Dedifferentiated amniotic fluid mesenchymal stem cell (primary cell): ENCODE results near the gene CWC27.
A peak's percentile ranks its signal among the peaks of the same experiment; 100 is the strongest.
"Not testable (repeated sequence)": the region's sequence is repeated elsewhere in the genome, so short reads cannot be mapped to it uniquely, and the experiment has no call there.

Experiments used
- DNase-seq: peaks from one replicate; pipeline ENCODE4 v3.0.0-alpha.2; 2016; ENCODE audit errors: extremely low spot score

CWC27 gene

GRCh38 chr5:64923151-64923685 is 154.5 kb downstream of the CWC27 start:
- no peak for DNase-seq

- no peak for DNase-seq
Measured at GRCh38 chr5:64925123-64925522, 156.4 kb downstream of the CWC27 start.

GRCh38 chr5:64929833-64930232 is 161.1 kb downstream of the CWC27 start:
- DNase-seq, result no peak

- DNase-seq, result no peak
Measured at GRCh38 chr5:64930672-64931318, 162.1 kb downstream of the CWC27 start.

- not testable (repeated sequence) for DNase-seq
Measured at GRCh38 chr5:64939422-64939771, 170.7 kb downstream of the CWC27 start.

GRCh38 chr5:64939772-64940510 is 171.2 kb downstream of the CWC27 start:
- peak; percentile 19 for DNase-seq

GRCh38 chr5:64942460-64942859 is 173.7 kb downstream of the CWC27 start:
- DNase-seq, result no peak

GRCh38 chr5:64944868-64945267 is 176.1 kb downstream of the CWC27 start:
- DNase-seq, result no peak

- no peak for DNase-seq
Measured at GRCh38 chr5:64947031-64947430, 178.3 kb downstream of the CWC27 start.

GRCh38 chr5:64947801-64948200 is 179.1 kb downstream of the CWC27 start:
- no peak for DNase-seq

- DNase-seq, result no peak
Measured at GRCh38 chr5:64949331-64949730, 180.6 kb downstream of the CWC27 start.

GRCh38 chr5:64952951-64953673 is 184.4 kb downstream of the CWC27 start:
- DNase-seq, result no peak

GRCh38 chr5:64954518-64954917 is 185.8 kb downstream of the CWC27 start:
- DNase-seq, result no peak

GRCh38 chr5:64958757-64959391 is 190.1 kb downstream of the CWC27 start:
- peak; percentile 72 for DNase-seq

- no peak for DNase-seq
Measured at GRCh38 chr5:64963278-64963677, 194.5 kb downstream of the CWC27 start.

- no peak for DNase-seq
Measured at GRCh38 chr5:64968591-64969110, 199.9 kb downstream of the CWC27 start.

GRCh38 chr5:64969578-64969977 is 200.8 kb downstream of the CWC27 start:
- no peak for DNase-seq

- no peak for DNase-seq
Measured at GRCh38 chr5:64971513-64971912, 202.8 kb downstream of the CWC27 start.

GRCh38 chr5:64971990-64972389 is 203.3 kb downstream of the CWC27 start:
- DNase-seq, result no peak

- DNase-seq, result no peak
Measured at GRCh38 chr5:64972591-64972990, 203.9 kb downstream of the CWC27 start.

GRCh38 chr5:64973215-64973614 is 204.5 kb downstream of the CWC27 start:
- no peak for DNase-seq

GRCh38 chr5:64977779-64978178 is 209.0 kb downstream of the CWC27 start:
- DNase-seq, result no peak
